ENCODE measurements around the gene RRH. TPM values are rescaled to one million over a fixed set of nuclear protein-coding genes. Genes with fewer than 3 reads are reported as not detected.
"Not testable (repeated sequence)": the region's sequence is repeated elsewhere in the genome, so short reads cannot be mapped to it uniquely, and the experiment has no call there.

Gene RRH
- total and polyA plus RNA-seq, 7 donors = not detected

DNA sequence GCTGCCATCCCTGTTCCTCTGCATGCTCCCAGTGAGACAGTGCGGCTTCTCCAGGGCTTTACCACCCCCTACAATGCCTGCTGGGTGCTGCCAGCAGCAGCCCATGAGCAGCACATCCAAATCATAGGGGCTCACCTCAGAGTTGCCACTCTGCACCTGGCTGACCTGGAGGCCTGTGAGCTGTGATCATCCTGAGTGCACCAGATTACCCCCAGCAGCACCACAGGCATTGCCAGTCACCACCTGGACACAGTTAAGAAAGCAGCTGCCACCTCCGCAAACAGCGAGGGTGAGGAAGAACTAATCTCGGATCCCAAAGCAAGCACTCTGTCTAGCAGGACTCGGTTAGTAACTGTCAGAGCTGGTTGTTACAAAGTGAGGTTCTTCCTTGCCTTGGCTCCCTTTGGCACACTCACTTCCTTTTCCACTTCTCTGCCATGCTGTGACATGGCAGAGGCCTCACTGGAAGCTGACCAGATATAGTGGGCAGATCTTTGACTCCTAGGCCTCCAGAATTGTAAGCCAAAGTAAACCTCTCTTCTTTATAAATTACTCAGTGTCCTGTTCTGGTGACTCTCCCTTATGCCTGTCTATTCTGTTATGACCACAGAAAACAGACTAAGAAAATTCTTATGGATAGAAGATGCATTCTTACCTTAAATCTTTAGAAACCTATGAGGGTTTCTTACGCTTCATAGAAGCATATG, 45.3 kb downstream of the RRH start:
- DNase-seq = no peak
- Histone ChIP-seq H3K27me3 (no peaks in the 10 kb centered on the region), H3K4me3 (no peak overlapping the region), H3K4me1 (no peaks in the 10 kb centered on the region), H3K9me3 (peaks cover 0 to 2% (median 0%) of the 10 kb centered on the region in 4 donors), H3K27ac (no peak overlapping the region), H3K36me3 (peaks cover 0 to 8% (median 2%) of the 10 kb centered on the region in 4 donors)
- WGBS, 2 donors = 96 to 98% methylated on average over 6 of the region's 6 CpGs
- TF ChIP-seq POLR2A (IDR thresholded peaks at IDR 0.05) (no peak), POLR2AphosphoS5 (IDR thresholded peaks at IDR 0.05) (no peak), EP300 (IDR thresholded peaks at IDR 0.05) (no peak)
- TF ChIP-seq, protein P1, sequence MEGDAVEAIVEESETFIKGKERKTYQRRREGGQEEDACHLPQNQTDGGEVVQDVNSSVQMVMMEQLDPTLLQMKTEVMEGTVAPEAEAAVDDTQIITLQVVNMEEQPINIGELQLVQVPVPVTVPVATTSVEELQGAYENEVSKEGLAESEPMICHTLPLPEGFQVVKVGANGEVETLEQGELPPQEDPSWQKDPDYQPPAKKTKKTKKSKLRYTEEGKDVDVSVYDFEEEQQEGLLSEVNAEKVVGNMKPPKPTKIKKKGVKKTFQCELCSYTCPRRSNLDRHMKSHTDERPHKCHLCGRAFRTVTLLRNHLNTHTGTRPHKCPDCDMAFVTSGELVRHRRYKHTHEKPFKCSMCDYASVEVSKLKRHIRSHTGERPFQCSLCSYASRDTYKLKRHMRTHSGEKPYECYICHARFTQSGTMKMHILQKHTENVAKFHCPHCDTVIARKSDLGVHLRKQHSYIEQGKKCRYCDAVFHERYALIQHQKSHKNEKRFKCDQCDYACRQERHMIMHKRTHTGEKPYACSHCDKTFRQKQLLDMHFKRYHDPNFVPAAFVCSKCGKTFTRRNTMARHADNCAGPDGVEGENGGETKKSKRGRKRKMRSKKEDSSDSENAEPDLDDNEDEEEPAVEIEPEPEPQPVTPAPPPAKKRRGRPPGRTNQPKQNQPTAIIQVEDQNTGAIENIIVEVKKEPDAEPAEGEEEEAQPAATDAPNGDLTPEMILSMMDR (IDR thresholded peaks at IDR 0.05) = no peak
- intact Hi-C loops (cut with DNase I) = no loop called here

GRCh38 chr4:109873791-109874514, 46.2 kb downstream of the RRH start:
- Histone ChIP-seq H3K27me3 (no peaks in the 10 kb centered on the region), H3K27ac (no peak overlapping the region), H3K36me3 (peaks cover 0 to 8% (median 2%) of the 10 kb centered on the region in 4 donors), H3K4me1 (no peaks in the 10 kb centered on the region), H3K4me3 (no peak overlapping the region), H3K9me3 (peaks cover 0 to 2% (median 0%) of the 10 kb centered on the region in 4 donors)
- intact Hi-C loops (cut with DNase I) = no loop called here
- WGBS, 2 donors = 73% methylated on average over 11 of the region's 11 CpGs
- DNase-seq = no peak
- TF ChIP-seq POLR2AphosphoS5 (IDR thresholded peaks at IDR 0.05) (no peak), POLR2A (IDR thresholded peaks at IDR 0.05) (no peak), EP300 (IDR thresholded peaks at IDR 0.05) (no peak)
- TF ChIP-seq, protein P1 (IDR thresholded peaks at IDR 0.05) = no peak

- WGBS, 2 donors = 97 to 100% methylated on average over 1 of the region's 1 CpG
- intact Hi-C loops (cut with DNase I) = no loop called here
These were observed 47.3 kb downstream of the RRH start for GRCh38 chr4:109875106-109875505.

DNA sequence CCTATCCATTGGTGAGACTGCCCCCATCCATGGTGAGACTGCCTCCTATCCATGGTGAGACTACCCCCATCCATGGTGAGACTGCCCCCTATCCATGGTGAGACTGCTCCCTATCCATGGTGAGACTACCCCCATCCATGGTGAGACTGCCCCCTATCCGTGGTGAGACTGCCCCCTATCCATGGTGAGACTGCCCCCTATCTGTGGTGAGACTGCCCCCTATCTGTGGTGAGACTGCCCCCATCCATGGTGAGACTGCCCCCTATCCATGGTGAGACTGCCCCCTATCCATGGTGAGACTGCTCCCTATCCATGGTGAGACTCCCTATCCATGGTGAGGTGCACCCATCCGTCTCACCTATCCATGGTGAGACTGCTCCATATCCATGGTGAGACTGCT, 47.8 kb downstream of the RRH start:
- H3K9me3 ChIP-seq; DNase-seq; H3K4me3 ChIP-seq; H3K27me3 ChIP-seq; H3K36me3 ChIP-seq; H3K27ac ChIP-seq; H3K4me1 ChIP-seq; intact Hi-C loops (cut with DNase I): not testable (repeated sequence)
- WGBS, 2 donors = 83 to 84% methylated on average over 2 of the region's 2 CpGs

More at GRCh38 chr4:109875106-109875505, 47.3 kb downstream of the RRH start:
- no peak overlapping the region for H3K27ac ChIP-seq
- no peak for DNase-seq
- H3K4me3 ChIP-seq = no peak overlapping the region
- peaks cover 0 to 2% (median 0%) of the 10 kb centered on the region in 4 donors for H3K9me3 ChIP-seq
- no peaks in the 10 kb centered on the region for H3K4me1 ChIP-seq
- H3K27me3 ChIP-seq = no peaks in the 10 kb centered on the region
- peaks cover 0 to 2% (median under 1%) of the 10 kb centered on the region in 4 donors for H3K36me3 ChIP-seq
- TF ChIP-seq POLR2AphosphoS5 (IDR thresholded peaks at IDR 0.05) (no peak), EP300 (IDR thresholded peaks at IDR 0.05) (no peak), POLR2A (IDR thresholded peaks at IDR 0.05) (no peak)
- TF ChIP-seq, protein P1 (IDR thresholded peaks at IDR 0.05) = no peak

DNA sequence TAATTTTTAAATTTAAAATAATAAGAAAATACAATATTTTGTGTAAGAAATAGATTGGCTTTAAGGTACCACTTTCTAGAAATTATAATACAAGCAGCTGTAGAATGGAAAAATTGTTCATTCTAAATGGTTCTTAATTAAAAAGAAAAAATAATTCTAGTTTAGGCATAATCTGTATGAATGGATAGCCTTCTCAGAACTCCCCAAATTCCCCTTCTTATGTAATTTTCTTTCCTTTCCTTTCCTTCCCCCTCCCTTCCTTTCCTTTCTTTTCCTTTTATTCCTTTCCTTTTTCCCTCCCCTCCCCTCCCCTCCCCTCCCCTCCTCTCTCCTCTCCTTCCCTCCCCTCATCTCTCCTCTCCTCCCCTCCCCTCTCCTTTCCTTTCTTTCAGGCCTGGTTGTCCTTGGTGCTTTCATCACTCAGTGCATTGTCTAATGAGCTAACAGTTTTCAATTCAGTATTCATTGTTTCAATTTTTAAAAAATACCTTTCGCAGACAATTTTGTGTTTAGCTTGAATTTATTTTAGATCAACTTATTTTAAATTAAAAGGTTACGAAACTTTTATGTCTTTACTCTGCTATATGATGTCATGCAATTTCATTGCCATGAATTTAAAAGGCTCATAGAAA, 49.0 kb downstream of the RRH start:
- Histone ChIP-seq H3K4me1 (no peaks in the 10 kb centered on the region), H3K27ac (no peak overlapping the region)
- intact Hi-C loops (cut with DNase I) = no loop called here

More for the DNA sequence above, 49.0 kb downstream of the RRH start:
- no peak overlapping the region for H3K4me3 ChIP-seq
- WGBS, 2 donors = 93 to 98% methylated on average over 2 of the region's 2 CpGs
- no peak for DNase-seq
- H3K36me3 ChIP-seq = no peaks in the 10 kb centered on the region
- peaks cover 0 to 2% (median 0%) of the 10 kb centered on the region in 4 donors for H3K9me3 ChIP-seq
- TF ChIP-seq EP300 (IDR thresholded peaks at IDR 0.05) = no peak
- no peak for TF ChIP-seq POLR2AphosphoS5 (IDR thresholded peaks at IDR 0.05)
- TF ChIP-seq, protein P1 (IDR thresholded peaks at IDR 0.05) = no peak
- TF ChIP-seq POLR2A (IDR thresholded peaks at IDR 0.05) = no peak
- no peaks in the 10 kb centered on the region for H3K27me3 ChIP-seq
